Stimulated activated CD4-positive, alpha-beta T cell treated with anti-CD3 and anti-CD28 coated beads, Interleukin-12 subunit alpha, Interleukin-12 subunit beta, amount 100 ng/mL, for 4 hours (primary cell): ENCODE results near the gene TRABD.
A peak's percentile ranks its signal among the peaks of the same experiment; 100 is the strongest.
"Not testable (repeated sequence)": the region's sequence is repeated elsewhere in the genome, so short reads cannot be mapped to it uniquely, and the experiment has no call there.

ENCODE experiments used
- DNase-seq: peaks from one replicate; pipeline ENCODE4 v3.0.0-alpha.2; 2020

The TRABD gene

GRCh38 chr22:50189849-50190181 is 4.1 kb downstream of the TRABD start:
- DNase-seq, result no peak

- peak; percentile 70 for DNase-seq
These were observed 4.6 kb downstream of the TRABD start for GRCh38 chr22:50190182-50190940.

- DNase-seq, result peak; percentile 55
These were observed 5.4 kb downstream of the TRABD start for GRCh38 chr22:50190941-50191741.

- no peak for DNase-seq
These were observed 6.9 kb downstream of the TRABD start for GRCh38 chr22:50192436-50193204.

GRCh38 chr22:50193621-50194020 is 7.9 kb downstream of the TRABD start:
- DNase-seq, result no peak

GRCh38 chr22:50194037-50194805 is 8.5 kb downstream of the TRABD start:
- DNase-seq, result no peak

- DNase-seq, result no peak
These were observed 10.5 kb downstream of the TRABD start for GRCh38 chr22:50196256-50196655.

GRCh38 chr22:50197000-50197800 is 11.5 kb downstream of the TRABD start:
- DNase-seq, result no peak

- DNase-seq, result no peak
These were observed 12.3 kb downstream of the TRABD start for GRCh38 chr22:50197856-50198623.

GRCh38 chr22:50198624-50199017 is 12.9 kb downstream of the TRABD start:
- no peak for DNase-seq

GRCh38 chr22:50199251-50199721 is 13.6 kb downstream of the TRABD start:
- DNase-seq, result no peak

GRCh38 chr22:50199829-50200460 is 14.2 kb downstream of the TRABD start:
- DNase-seq, result no peak

GRCh38 chr22:50200461-50201190 is 14.9 kb downstream of the TRABD start, which contains the start of gene SELENOO:
Gene SELENOO, plus strand, starts transcription at chr22:50201011. Its CDS starts 26 bp downstream, at chr22:50201037.
- peak; percentile 92 for DNase-seq

- DNase-seq, result no peak
These were observed 15.7 kb downstream of the TRABD start for GRCh38 chr22:50201191-50202129.

- DNase-seq, result no peak
These were observed 16.5 kb downstream of the TRABD start for GRCh38 chr22:50202130-50202666.

GRCh38 chr22:50203288-50203687 is 17.6 kb downstream of the TRABD start:
- DNase-seq, result no peak

GRCh38 chr22:50204571-50204970 is 18.9 kb downstream of the TRABD start:
- no peak for DNase-seq

- DNase-seq, result not testable (repeated sequence)
These were observed 19.3 kb downstream of the TRABD start for GRCh38 chr22:50204998-50205397.
